A673 (cell line): ENCODE results near the gene SEC16A. TPM values are rescaled to one million over a fixed set of nuclear protein-coding genes. Genes with fewer than 3 reads are reported as not detected.

Source experiments
- BruUV-seq: library from RNA; stranded (reverse); fragments of 400-500 nt; replicated peaks from 2 replicates; lab custom pipeline; 2021; lab: Mats Ljungman, UMichigan
- CTCF ChIA-PET: fragments of 300-600 bp; sonication (Branson Sonifier 250); formaldehyde crosslinking; loops from one replicate; lab custom pipeline; 2022; ENCODE audit warnings: antibody characterized with exemption; lab: Charles Lee
- POLR2A ChIA-PET: fragments of 300-600 bp; sonication (Branson Sonifier 250); formaldehyde crosslinking; loops from one replicate; lab custom pipeline; 2022; ENCODE audit warnings: antibody characterized with exemption; ENCODE audit not compliant: low non-redundant PET; lab: Charles Lee
- DNase-seq: peaks from one replicate; pipeline ENCODE4 v3.0.0-alpha.2; 2015; ENCODE audit warnings: low spot score
- H3K27ac ChIP-seq: fragments of 200-600 bp; sonication (generic); 2 replicates; pipeline ENCODE4 v1.5.1; 2016; ENCODE audit warnings: mixed run types, low read depth, mild to moderate bottlenecking, mixed read lengths, antibody characterized with exemption, low read length; ENCODE audit not compliant: poor library complexity, severe bottlenecking
- H3K27me3 ChIP-seq: fragments of 200-600 bp; sonication (generic); replicated peaks from 2 replicates; pipeline ENCODE4 v1.6.1; 2017; ENCODE audit warnings: mixed run types, low read depth, mild to moderate bottlenecking, mixed read lengths, antibody characterized with exemption, low read length; ENCODE audit not compliant: insufficient read depth, poor library complexity
- H3K36me3 ChIP-seq: fragments of 200-600 bp; sonication (generic); 2 replicates; pipeline ENCODE4 v1.6.1; 2016; ENCODE audit warnings: mixed run types, mild to moderate bottlenecking, mixed read lengths, antibody characterized with exemption, low read length; ENCODE audit not compliant: insufficient read depth, poor library complexity, severe bottlenecking
- H3K4me1 ChIP-seq: fragments of 200-600 bp; sonication (generic); 2 replicates; pipeline ENCODE4 v1.6.1; 2017; ENCODE audit warnings: mixed run types, mild to moderate bottlenecking, mixed read lengths, antibody characterized with exemption, low read length; ENCODE audit not compliant: insufficient read depth, poor library complexity, severe bottlenecking
- H3K4me3 ChIP-seq: fragments of 200-600 bp; sonication (generic); 2 replicates; pipeline ENCODE4 v1.5.1; 2016; ENCODE audit warnings: low read depth, mixed run types, mild to moderate bottlenecking, mixed read lengths, low read length; ENCODE audit not compliant: poor library complexity, severe bottlenecking
- H3K9me3 ChIP-seq: fragments of 200-600 bp; sonication (generic); 2 replicates; pipeline ENCODE4 v1.6.1; 2016; ENCODE audit warnings: mixed run types, low read depth, mild to moderate bottlenecking, mixed read lengths, antibody characterized with exemption, low read length; ENCODE audit not compliant: poor library complexity, severe bottlenecking
- EZH2 ChIP-seq: fragments of 200-600 bp; sonication (generic); IDR thresholded peaks from 2 replicates; pipeline ENCODE4 v1.6.1; 2017; ENCODE audit warnings: borderline replicate concordance, low read depth, mild to moderate bottlenecking, mixed read lengths, antibody characterized with exemption, low read length; ENCODE audit not compliant: poor library complexity, severe bottlenecking
- intact Hi-C: fragments of 100-400 bp; cut with micrococcal nuclease; formaldehyde crosslinking; loops from one replicate; pipeline ENCODE4 v1.10.0; 2022; ENCODE audit not compliant: unreplicated experiment
- total RNA-seq: library from RNA; stranded (reverse); gene quantifications from 2 replicates; pipeline ENCODE4 v1.2.3, GENCODE V29; 2021
- TF ChIP-seq, protein P1 (sequence below): fragments of 300-800, 200-600 bp; sonication (generic); conservative IDR thresholded peaks from 2 replicates; pipeline ENCODE4 v1.5.1; 2017; ENCODE audit warnings: low read depth, mild to moderate bottlenecking, antibody characterized with exemption, low read length, moderate library complexity, mixed read lengths

SEC16A gene
- total RNA-seq, 1 experiment from 2014 or later: 72.9 TPM

DNA sequence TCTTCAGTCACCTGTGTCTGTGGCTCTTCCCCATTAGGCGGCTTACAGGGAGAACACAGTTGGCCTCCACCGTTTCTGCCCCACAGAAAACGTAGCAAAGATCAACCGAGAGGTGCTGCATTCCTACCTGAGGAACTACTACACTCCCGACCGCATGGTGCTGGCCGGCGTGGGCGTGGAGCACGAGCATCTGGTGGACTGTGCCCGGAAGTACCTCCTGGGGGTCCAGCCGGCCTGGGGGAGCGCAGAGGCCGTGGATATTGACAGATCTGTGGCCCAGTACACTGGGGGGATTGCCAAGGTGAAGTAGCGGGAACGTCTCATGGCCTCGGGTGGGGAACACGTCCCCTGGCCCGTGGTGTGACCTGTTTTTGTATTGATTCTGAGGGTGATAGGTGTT lies 65.9 kb downstream of the SEC16A start:
- H3K4me1 ChIP-seq: peaks cover 3% of the 10 kb centered on the region
- ChIA-PET POLR2A (no interaction called here), CTCF (no interaction called here)
- no TSS peak for BruUV-seq
- DNase-seq: no peak
- H3K9me3 ChIP-seq: no peaks in the 10 kb centered on the region
- peaks cover 83% of the 10 kb centered on the region for H3K36me3 ChIP-seq
- H3K4me3 ChIP-seq: no peak overlapping the region
- no peaks in the 10 kb centered on the region for H3K27me3 ChIP-seq
- H3K27ac ChIP-seq: no peak overlapping the region
- TF ChIP-seq, protein P1, sequence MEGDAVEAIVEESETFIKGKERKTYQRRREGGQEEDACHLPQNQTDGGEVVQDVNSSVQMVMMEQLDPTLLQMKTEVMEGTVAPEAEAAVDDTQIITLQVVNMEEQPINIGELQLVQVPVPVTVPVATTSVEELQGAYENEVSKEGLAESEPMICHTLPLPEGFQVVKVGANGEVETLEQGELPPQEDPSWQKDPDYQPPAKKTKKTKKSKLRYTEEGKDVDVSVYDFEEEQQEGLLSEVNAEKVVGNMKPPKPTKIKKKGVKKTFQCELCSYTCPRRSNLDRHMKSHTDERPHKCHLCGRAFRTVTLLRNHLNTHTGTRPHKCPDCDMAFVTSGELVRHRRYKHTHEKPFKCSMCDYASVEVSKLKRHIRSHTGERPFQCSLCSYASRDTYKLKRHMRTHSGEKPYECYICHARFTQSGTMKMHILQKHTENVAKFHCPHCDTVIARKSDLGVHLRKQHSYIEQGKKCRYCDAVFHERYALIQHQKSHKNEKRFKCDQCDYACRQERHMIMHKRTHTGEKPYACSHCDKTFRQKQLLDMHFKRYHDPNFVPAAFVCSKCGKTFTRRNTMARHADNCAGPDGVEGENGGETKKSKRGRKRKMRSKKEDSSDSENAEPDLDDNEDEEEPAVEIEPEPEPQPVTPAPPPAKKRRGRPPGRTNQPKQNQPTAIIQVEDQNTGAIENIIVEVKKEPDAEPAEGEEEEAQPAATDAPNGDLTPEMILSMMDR: no peak
- no peak for TF ChIP-seq EZH2
- intact Hi-C loops: no loop called here

DNA sequence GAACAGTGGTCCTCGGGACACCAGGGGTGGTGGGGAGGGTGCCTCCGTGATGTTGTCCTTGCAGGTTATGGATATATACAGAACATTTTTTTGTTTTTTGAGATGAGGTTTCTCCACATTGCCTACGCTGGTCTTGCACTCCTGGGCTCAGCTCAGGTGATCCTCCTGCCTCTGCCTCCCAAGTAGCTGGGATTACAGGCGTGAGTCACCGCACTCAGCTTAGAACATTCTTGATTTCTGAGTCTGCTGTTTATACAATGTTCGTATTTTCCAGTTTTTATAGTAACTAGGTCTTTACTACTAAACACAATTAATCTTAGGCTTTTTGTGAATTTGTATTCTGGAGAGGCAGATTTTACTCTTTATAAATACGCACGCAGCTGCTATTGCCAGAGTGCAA lies 66.4 kb downstream of the SEC16A start:
- H3K27ac ChIP-seq: no peak overlapping the region
- peaks cover 8% of the 10 kb centered on the region for H3K4me1 ChIP-seq
- intact Hi-C loops: no loop called here
- ChIA-PET POLR2A (no interaction called here), CTCF (no interaction called here)
- H3K9me3 ChIP-seq: no peaks in the 10 kb centered on the region
- BruUV-seq: no TSS peak
- no peak overlapping the region for H3K4me3 ChIP-seq
- no peaks in the 10 kb centered on the region for H3K27me3 ChIP-seq
- TF ChIP-seq EZH2: no peak
- TF ChIP-seq, protein P1: no peak
- no peak for DNase-seq
- H3K36me3 ChIP-seq: peaks cover 82% of the 10 kb centered on the region

DNA sequence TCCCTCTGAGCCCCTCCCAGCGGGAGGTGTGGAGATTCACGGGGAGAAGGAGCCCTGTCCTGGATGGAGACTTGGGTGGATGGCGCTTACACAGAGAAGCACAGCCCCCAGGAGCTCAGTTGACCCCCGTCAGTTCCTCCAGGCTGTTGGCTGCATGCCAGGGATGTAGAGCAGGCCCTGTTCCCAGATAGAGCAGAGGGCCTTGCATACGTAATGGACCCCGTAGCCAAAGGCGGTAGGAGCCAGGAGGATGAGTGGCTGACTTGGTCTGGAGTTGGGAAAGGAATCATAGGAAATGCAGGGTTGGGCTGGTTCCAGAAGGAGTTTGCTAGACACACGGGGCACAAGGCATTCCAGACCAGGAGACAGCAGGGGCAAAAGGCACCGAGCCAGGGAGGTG lies 69.9 kb downstream of the SEC16A start:
- peaks cover 54% of the 10 kb centered on the region for H3K36me3 ChIP-seq
- no peak for DNase-seq
- no peaks in the 10 kb centered on the region for H3K9me3 ChIP-seq
- ChIA-PET CTCF (no interaction called here), POLR2A (no interaction called here)
- BruUV-seq: no TSS peak
- no peaks in the 10 kb centered on the region for H3K27me3 ChIP-seq
- peaks cover 10% of the 10 kb centered on the region for H3K4me1 ChIP-seq
- intact Hi-C loops: no loop called here
- no peak overlapping the region for H3K4me3 ChIP-seq
- no peak overlapping the region for H3K27ac ChIP-seq
- TF ChIP-seq EZH2: no peak
- TF ChIP-seq, protein P1: no peak
